HEK293 (cell line): ENCODE results near the gene PEX26.

ENCODE experiments used
- BCL11B ChIP-seq: fragments of 450-650 bp; formaldehyde crosslinking; IDR thresholded peaks from 2 replicates; pipeline ENCODE4 v1.5.1; 2016; ENCODE audit warnings: low read depth, missing biosample characterization, missing genetic modification characterization
- CTCF ChIP-seq: fragments of 450-650 bp; formaldehyde crosslinking; IDR thresholded peaks from 2 replicates; pipeline ENCODE4 v1.5.1; 2016; ENCODE audit warnings: missing biosample characterization, missing genetic modification characterization
- REST ChIP-seq: fragments of 450-650 bp; formaldehyde crosslinking; IDR thresholded peaks from 2 replicates; pipeline ENCODE4 v1.5.1; 2016; ENCODE audit warnings: missing biosample characterization, missing genetic modification characterization
- ZNF140 ChIP-seq: fragments of 450-650 bp; formaldehyde crosslinking; IDR thresholded peaks from 2 replicates; pipeline ENCODE4 v1.5.1; 2016; ENCODE audit warnings: missing biosample characterization, missing genetic modification characterization
- ZNF16 ChIP-seq: fragments of 450-650 bp; formaldehyde crosslinking; IDR thresholded peaks from 2 replicates; pipeline ENCODE4 v1.5.1; 2016; ENCODE audit warnings: low read depth, missing biosample characterization, missing genetic modification characterization
- ZNF169 ChIP-seq: fragments of 450-650 bp; formaldehyde crosslinking; IDR thresholded peaks from 2 replicates; pipeline ENCODE4 v1.5.1; 2016; ENCODE audit warnings: missing biosample characterization, missing genetic modification characterization

- TF ChIP-seq REST: no peak
- TF ChIP-seq CTCF (tag by site-specific recombination): no peak
- no peak for TF ChIP-seq BCL11B
- no peak for TF ChIP-seq ZNF140 (tag by site-specific recombination)
- TF ChIP-seq ZNF169 (tag by site-specific recombination): no peak
- TF ChIP-seq ZNF16 (tag by site-specific recombination): no peak
These were observed 34.6 kb downstream of the PEX26 start for GRCh38 chr22:18112440-18112839.
